Measurements from ENCODE around the gene SBSN. TPM values are rescaled to one million over a fixed set of nuclear protein-coding genes. Genes with fewer than 3 reads are reported as not detected.

SBSN gene
- total and polyA plus RNA-seq, 2 donors (not counting 1 experiment from before 2014, with no cell fraction given) = not detected

- peaks cover 23 to 24% of the 10 kb centered on the region in 2 donors for H3K4me1 ChIP-seq (ENCODE audit: control insufficient read depth in 2 of 2, insufficient read depth in 2 of 2, low read length in 2 of 2)
- peak overlapping the region; percentile 74 for H3K4me2 ChIP-seq (replicated peaks; ENCODE audit: low read depth, low read length, poor library complexity, severe bottlenecking)
- H2AFZ ChIP-seq (ENCODE audit: insufficient read depth, low read depth, low read length, poor library complexity, severe bottlenecking) = peak overlapping the region; percentile 54
- Mint-ChIP-seq H3K27me3 (peaks cover 44% of the 10 kb centered on the region), H3K4me1 (peaks cover 27% of the 10 kb centered on the region), H3K9me3 (ENCODE audit: insufficient read depth) (no peaks in the 10 kb centered on the region), H3K4me3 (peak overlapping the region; percentile 67), H3K27ac (no peak overlapping the region)
- ChIA-PET CTCF (interaction anchor here (1.0 to 1.8 kb wide), 3 partner anchors 10 to 48 kb away, joined by 3 to 8 read pairs (median 4); no protein-coding TSS in a partner anchor), POLR2A (no interaction called here)
- H3K9ac ChIP-seq (ENCODE audit: low read length) = peak overlapping the region; percentile 37
- H3K36me3 ChIP-seq (replicated peaks in 1 of 2; ENCODE audit: control extremely low read depth in 1 of 2, control insufficient read depth in 1 of 2, extremely low read depth in 1 of 2, insufficient read depth in 2 of 2, low read length in 1 of 2) = no peaks in the 10 kb centered on the region
- peak overlapping the region in 3 of 5 experiments; percentile 32 to 45 (median 42) for H3K4me3 ChIP-seq (ENCODE audit: control extremely low read depth in 1 of 5, extremely low read depth in 1 of 5, insufficient read depth in 1 of 5, low read depth in 2 of 5, low read length in 4 of 5)
- no peaks in the 10 kb centered on the region for H3K79me2 ChIP-seq (ENCODE audit: control insufficient read depth, insufficient read depth, low read length)
- H3K9me3 ChIP-seq (ENCODE audit: control extremely low read depth in 1 of 3, control insufficient read depth in 2 of 3, insufficient read depth in 1 of 3, low read length in 2 of 3) = peaks cover 0 to 14% (median 0%) of the 10 kb centered on the region in 3 donors
- TF ChIP-seq, protein P1, sequence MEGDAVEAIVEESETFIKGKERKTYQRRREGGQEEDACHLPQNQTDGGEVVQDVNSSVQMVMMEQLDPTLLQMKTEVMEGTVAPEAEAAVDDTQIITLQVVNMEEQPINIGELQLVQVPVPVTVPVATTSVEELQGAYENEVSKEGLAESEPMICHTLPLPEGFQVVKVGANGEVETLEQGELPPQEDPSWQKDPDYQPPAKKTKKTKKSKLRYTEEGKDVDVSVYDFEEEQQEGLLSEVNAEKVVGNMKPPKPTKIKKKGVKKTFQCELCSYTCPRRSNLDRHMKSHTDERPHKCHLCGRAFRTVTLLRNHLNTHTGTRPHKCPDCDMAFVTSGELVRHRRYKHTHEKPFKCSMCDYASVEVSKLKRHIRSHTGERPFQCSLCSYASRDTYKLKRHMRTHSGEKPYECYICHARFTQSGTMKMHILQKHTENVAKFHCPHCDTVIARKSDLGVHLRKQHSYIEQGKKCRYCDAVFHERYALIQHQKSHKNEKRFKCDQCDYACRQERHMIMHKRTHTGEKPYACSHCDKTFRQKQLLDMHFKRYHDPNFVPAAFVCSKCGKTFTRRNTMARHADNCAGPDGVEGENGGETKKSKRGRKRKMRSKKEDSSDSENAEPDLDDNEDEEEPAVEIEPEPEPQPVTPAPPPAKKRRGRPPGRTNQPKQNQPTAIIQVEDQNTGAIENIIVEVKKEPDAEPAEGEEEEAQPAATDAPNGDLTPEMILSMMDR (IDR thresholded peaks at IDR 0.05) = no peak
- TF ChIP-seq EZH2 (IDR thresholded peaks at IDR 0.05; ENCODE audit: borderline replicate concordance, insufficient read depth, low read depth, low read length, poor library complexity, severe bottlenecking) = no peak
- peak; percentile 31 for DNase-seq
- intact Hi-C loops (cut with micrococcal nuclease) = no loop called here
- H3K27ac ChIP-seq (ENCODE audit: low read length in 2 of 2) = no peak overlapping the region
- H3K27me3 ChIP-seq (replicated peaks in 1 of 4; ENCODE audit: control extremely low read depth in 1 of 4, control insufficient read depth in 3 of 4, insufficient read depth in 4 of 4, low read length in 3 of 4) = peaks cover 0 to 48% (median 10%) of the 10 kb centered on the region in 4 experiments
- WGBS (ENCODE audit: insufficient coverage) = 32% methylated on average over 48 of the region's 53 CpGs
- ATAC-seq (ENCODE audit: low read depth) = no peak
- H4K20me1 ChIP-seq (ENCODE audit: control insufficient read depth, insufficient read depth, low read length, poor library complexity, severe bottlenecking) = no peaks in the 10 kb centered on the region
Measured at GRCh38 chr19:35558400-35559280, 30.5 kb upstream of the SBSN start.

Data from B cell (primary cell).